HG02884 (cell line): ENCODE measurements around the gene PHB1.
"Not testable (repeated sequence)": the region's sequence is repeated elsewhere in the genome, so short reads cannot be mapped to it uniquely, and the experiment has no call there.

Experiments
- ATAC-seq: cut with Tn5 transposase; IDR thresholded peaks from one replicate; pipeline ENCODE4 v1.9.1; 2021; ENCODE audit warnings: mild to moderate bottlenecking, moderate library complexity; ENCODE audit not compliant: unreplicated experiment

Gene PHB1

DNA sequence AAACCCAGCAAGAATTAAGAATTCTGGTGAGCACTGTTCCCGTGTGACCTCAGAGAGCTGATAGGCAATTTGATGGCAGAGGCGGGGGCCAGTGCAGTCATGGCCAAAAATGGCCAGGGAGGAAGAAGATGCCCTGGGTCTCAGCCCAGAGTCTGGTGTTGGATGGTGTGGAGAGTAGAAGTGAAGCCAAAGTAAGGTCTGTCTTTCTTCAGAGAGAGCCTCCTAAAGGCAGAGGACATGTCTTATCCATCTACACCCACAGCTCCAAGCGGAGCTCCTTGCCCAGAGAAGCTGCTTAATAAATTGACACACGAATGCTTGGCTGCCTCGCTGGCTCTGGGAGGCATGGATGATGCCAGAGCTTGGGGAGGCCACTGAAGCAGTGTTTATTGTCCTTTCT, 32.9 kb downstream of the PHB1 start:
- no peak for ATAC-seq

- ATAC-seq = no peak
These were observed 33.6 kb downstream of the PHB1 start for GRCh38 chr17:49381033-49381432.

DNA sequence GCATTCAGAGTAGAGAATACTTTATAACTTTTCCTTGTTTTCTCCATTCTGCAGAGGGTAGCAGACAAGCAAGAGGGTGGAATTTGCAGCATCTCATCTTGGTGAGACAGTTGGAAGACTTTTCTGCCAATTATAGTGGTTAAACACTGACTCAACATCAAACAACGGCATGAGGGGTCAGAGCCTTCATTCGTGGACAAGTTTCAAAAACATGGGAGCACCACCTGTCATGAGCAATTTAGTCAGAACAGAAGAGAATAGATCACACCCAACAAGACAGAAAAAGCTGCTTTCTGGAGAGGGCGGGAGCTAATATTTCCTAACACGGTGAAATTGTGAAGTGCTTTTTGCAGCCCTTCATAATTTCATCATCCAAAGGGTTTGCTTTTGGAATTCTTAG, 34.8 kb downstream of the PHB1 start:
- no peak for ATAC-seq

DNA sequence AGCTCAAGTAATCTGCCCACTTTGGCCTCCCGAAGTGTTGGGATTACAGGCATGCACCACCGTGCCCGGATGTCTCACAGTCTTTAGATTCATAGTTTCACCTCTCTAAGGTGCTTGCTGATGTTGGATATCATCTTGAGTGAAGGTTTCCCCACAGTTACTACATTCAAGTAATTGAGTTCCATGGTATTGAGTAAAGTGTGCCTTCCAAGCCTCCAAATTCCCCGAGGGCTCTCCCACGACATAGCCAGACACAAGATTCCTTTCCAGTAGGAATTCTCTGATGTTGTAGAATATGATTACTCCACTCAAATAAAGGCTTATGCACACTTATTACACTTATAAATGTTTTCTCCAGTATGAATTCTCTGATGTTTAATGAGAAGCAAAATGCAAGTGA, 36.4 kb downstream of the PHB1 start:
- no peak for ATAC-seq

GRCh38 chr17:49375544-49375943, 39.1 kb downstream of the PHB1 start:
- ATAC-seq = no peak

DNA sequence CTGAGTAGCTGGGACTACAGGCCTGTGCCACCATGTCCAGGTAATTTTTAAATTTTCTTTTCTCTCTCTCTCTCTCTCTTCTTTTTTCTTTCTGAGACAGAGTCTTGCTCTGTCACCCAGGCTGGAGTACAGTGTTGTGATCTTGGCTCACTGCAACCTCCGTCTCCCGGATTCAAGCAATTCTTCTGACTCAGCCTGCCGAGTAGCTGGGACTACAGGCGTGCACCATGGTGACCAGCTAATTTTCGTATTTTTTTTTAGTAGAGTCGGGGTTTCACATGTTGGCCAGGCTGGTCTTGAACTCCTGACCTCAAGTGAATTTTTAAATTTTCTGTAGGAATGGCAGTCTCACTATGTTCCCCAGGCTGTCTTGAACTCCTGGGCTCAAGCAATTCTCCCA, 41.6 kb downstream of the PHB1 start:
- ATAC-seq = no peak

- ATAC-seq = no peak
These were observed 42.3 kb downstream of the PHB1 start for GRCh38 chr17:49372425-49372824.

GRCh38 chr17:49370971-49371834, 43.5 kb downstream of the PHB1 start:
- no peak for ATAC-seq

GRCh38 chr17:49369760-49370159, 44.9 kb downstream of the PHB1 start:
- no peak for ATAC-seq

GRCh38 chr17:49369089-49369488, 45.6 kb downstream of the PHB1 start:
- ATAC-seq = no peak

- ATAC-seq = no peak
These were observed 49.0 kb downstream of the PHB1 start for GRCh38 chr17:49365667-49366066.

- not testable (repeated sequence) for ATAC-seq
These were observed 49.6 kb downstream of the PHB1 start for GRCh38 chr17:49365126-49365525.

- no peak for ATAC-seq
These were observed 50.6 kb downstream of the PHB1 start for GRCh38 chr17:49364119-49364518.

GRCh38 chr17:49363251-49363650, 51.4 kb downstream of the PHB1 start:
- no peak for ATAC-seq

DNA sequence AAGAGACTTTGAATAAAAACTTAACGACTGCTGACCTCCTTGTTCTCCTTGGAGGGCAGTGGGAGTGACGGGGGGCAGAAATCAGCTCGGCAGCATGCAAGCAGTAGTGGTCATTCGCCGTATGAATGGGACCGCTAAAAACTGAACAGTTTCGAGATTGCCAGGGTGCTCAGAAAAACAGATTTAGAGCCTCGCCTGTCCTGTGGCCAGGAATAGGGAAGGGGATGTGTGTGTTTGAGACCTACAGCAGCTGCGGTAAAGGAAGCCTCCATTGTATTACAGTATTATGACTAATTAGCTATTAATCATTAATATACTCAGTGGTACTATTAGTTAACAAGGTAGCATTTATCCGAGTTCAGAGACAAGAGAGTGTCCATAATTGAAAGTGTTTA, 52.0 kb downstream of the PHB1 start:
- ATAC-seq = no peak

- no peak for ATAC-seq
These were observed 52.6 kb downstream of the PHB1 start, which contains the start of gene ZNF652 for GRCh38 chr17:49361902-49362722. Gene ZNF652 (minus strand): TSS chr17:49362250. CDS start chr17:49317725, 44,525 bp downstream.

GRCh38 chr17:49361129-49361901, 53.4 kb downstream of the PHB1 start:
- ATAC-seq = no peak

GRCh38 chr17:49360796-49361128, 53.9 kb downstream of the PHB1 start:
- ATAC-seq = no peak

GRCh38 chr17:49359990-49360795, 54.5 kb downstream of the PHB1 start:
- ATAC-seq = no peak

DNA sequence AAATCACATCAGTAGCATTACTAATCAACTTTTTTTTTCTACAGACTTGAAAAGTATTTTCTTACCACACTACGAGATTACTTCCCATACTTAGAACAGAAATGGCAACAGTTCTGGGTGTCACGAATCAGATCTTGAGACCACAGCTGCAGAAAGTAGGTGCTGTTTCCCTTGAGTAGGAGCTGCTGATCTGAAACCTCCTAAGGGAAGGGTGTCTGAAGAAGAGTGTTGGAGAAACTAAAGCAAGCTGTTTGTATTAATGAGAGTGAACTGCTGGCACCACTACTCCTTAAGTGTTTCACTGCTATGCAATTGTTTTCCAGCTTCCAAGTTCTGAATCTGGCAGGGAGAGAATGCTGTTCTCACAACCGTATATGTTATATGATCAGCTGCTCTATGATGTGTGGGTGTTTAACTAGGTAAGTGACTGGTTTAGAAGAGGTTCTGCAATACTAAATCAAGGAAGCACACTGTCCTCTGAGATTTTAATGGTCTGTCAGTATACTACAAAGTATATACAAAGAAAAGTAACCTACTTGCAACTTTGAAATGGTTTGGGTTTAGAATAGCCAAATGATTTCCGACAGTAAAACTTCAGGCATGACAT, 55.9 kb downstream of the PHB1 start:
- no peak for ATAC-seq
